Measurements from ENCODE around the gene NAALADL2. TPM values are rescaled to one million over a fixed set of nuclear protein-coding genes. Genes with fewer than 3 reads are reported as not detected.

The NAALADL2 gene
- total RNA-seq, 2 experiments from 2014 or later = not detected

DNA sequence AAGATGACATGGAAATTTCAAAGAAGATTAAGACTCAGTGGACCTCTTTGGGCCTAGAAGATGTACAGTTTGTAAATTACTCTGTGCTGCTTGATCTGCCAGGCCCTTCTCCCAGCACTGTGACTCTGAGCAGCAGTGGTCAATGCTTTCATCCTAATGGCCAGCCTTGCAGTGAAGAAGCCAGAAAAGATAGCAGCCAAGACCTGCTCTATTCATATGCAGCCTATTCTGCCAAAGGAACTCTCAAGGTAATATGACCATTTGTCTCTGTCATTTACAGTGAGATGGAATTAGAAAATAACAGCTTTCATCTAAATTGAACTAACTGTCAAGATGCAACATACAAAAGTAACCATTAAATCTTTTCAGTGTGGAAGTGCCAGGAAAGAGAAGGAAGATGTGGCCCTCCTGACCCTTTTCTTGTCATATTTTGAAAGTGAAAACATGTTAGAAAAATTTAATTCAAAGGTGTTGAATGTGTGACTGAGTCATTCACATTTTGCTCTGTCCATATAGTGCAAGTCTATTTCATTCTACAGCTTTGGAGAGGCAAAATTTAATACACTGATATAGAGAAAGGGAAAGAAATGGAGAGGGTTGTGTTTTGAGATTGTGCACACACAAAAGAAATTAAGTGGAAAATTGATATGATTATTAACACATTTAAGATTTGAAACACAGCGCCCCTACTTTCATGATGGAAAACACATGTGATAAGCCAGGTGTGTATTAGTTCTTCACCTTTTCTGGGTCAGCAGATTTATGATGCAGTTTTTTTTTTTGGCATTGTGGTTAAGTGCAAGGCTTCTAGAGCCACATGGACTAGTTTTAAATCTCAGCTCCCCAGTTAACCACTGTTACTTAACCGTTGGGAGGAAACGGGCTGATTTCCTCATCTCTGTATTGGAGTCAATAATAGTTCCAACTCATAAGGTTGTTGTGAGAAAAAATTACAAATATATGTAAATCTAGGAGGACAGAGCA is 375.1 kb downstream of the NAALADL2 start:
- no peak for DNase-seq
- CTCF ChIA-PET = interaction anchor here (0.6 kb wide), 1 partner anchor 525 kb away, joined by 3 read pairs; no protein-coding TSS in a partner anchor
- H3K36me3 Mint-ChIP-seq (ENCODE audit: low read depth) = no peaks in the 10 kb centered on the region
- no peaks in the 10 kb centered on the region for H3K9me3 Mint-ChIP-seq
- POLR2A ChIA-PET = no interaction called here
- H3K4me3 Mint-ChIP-seq = no peak overlapping the region
- H3K4me1 Mint-ChIP-seq = no peaks in the 10 kb centered on the region
- no peak overlapping the region for H3K27ac Mint-ChIP-seq
- H3K27me3 Mint-ChIP-seq = no peaks in the 10 kb centered on the region

DNA sequence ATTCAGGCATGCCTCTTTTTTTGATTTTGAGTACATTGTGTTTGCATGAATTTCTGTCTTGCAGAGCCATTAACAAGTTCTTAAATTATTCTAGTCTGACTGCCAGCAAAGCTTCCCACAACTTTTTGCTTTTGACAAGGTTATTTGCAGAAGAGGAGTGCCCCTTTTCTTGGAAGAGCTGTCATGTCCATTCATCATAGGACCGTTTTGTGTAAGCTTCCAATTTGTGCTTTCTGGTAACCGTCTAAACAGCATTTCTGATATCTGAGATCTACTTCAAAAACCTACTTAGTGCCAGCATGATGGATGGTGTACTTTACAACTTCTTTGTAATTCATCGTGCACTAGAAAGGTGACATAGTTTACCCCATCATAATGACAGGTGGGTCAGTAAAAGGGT is 379.7 kb downstream of the NAALADL2 start:
- no peaks in the 10 kb centered on the region for H3K36me3 Mint-ChIP-seq (ENCODE audit: low read depth)
- H3K9me3 Mint-ChIP-seq = no peaks in the 10 kb centered on the region
- no peaks in the 10 kb centered on the region for H3K4me1 Mint-ChIP-seq
- DNase-seq = no peak
- ChIA-PET CTCF (no interaction called here), POLR2A (no interaction called here)
- H3K27me3 Mint-ChIP-seq = no peaks in the 10 kb centered on the region
- H3K4me3 Mint-ChIP-seq = no peak overlapping the region
- H3K27ac Mint-ChIP-seq = no peak overlapping the region

DNA sequence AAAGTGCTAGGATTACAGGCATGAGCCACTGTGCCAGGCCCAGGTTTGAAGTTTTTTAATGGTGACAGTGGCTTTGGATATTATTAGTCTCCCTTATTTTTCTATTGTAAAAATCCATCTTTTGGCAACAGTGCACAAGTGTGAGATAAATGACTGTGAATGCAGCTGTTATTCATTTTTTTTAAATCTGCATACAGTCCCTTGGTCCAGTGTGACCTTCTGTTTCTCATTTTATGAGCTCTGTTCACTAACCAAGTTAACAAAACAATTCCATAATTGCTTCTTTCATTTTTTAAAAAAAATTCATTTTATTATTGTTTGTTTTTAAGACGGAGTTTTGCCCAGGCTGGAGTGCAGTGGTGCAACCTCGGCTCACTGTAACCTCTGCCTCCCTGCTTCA is 381.8 kb downstream of the NAALADL2 start:
- no peak overlapping the region for H3K4me3 Mint-ChIP-seq
- CTCF ChIA-PET = no interaction called here
- no peaks in the 10 kb centered on the region for H3K4me1 Mint-ChIP-seq
- H3K9me3 Mint-ChIP-seq = no peaks in the 10 kb centered on the region
- no peak for DNase-seq
- H3K27me3 Mint-ChIP-seq = no peaks in the 10 kb centered on the region
- POLR2A ChIA-PET = no interaction called here
- no peaks in the 10 kb centered on the region for H3K36me3 Mint-ChIP-seq (ENCODE audit: low read depth)
- H3K27ac Mint-ChIP-seq = no peak overlapping the region

DNA sequence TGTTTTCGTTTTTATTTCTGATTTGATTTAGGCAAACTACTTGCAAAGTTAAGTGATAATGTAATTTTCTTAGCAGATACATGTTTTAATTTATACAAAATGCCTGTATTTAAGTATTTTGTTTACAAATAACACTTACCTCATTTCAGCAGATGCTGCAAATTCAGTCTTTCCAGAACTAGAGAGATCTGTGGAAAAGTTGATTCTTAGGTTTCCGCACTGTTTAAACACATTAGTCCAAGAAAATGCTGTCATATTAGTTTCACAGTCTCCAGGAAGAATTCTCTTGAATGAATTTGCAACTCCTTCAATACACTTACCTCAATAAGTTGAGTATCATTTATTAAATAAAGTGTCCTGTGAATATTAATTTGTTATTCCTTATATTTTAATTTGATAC is 383.1 kb downstream of the NAALADL2 start:
- no peaks in the 10 kb centered on the region for H3K27me3 Mint-ChIP-seq
- H3K4me1 Mint-ChIP-seq = no peaks in the 10 kb centered on the region
- H3K4me3 Mint-ChIP-seq = no peak overlapping the region
- H3K36me3 Mint-ChIP-seq (ENCODE audit: low read depth) = no peaks in the 10 kb centered on the region
- no peak overlapping the region for H3K27ac Mint-ChIP-seq
- CTCF ChIA-PET = no interaction called here
- no peaks in the 10 kb centered on the region for H3K9me3 Mint-ChIP-seq
- POLR2A ChIA-PET = no interaction called here
- no peak for DNase-seq

DNA sequence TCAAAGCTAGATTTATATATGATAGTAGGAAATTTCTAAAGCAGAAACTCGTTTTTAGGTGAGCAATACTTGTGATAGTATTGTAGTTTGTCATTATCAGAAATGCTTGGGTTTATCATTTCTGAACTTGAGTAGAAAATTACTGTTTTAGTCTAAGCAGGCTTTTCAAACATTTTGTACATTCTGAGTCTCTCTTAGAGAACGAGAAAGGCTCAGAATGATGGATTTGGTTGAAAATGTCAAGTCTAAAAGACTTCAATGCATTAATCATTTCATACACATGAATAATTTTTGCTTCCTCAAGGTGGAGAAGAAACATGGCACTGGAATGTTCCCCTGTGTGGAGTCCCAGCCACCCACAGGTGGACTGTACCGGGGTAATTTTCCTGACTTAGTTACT is 387.1 kb downstream of the NAALADL2 start:
- CTCF ChIA-PET = no interaction called here
- H3K4me3 Mint-ChIP-seq = no peak overlapping the region
- H3K9me3 Mint-ChIP-seq = peaks cover under 1% of the 10 kb centered on the region
- H3K27ac Mint-ChIP-seq = no peak overlapping the region
- POLR2A ChIA-PET = no interaction called here
- H3K4me1 Mint-ChIP-seq = no peaks in the 10 kb centered on the region
- no peaks in the 10 kb centered on the region for H3K36me3 Mint-ChIP-seq (ENCODE audit: low read depth)
- no peaks in the 10 kb centered on the region for H3K27me3 Mint-ChIP-seq
- DNase-seq = no peak

DNA sequence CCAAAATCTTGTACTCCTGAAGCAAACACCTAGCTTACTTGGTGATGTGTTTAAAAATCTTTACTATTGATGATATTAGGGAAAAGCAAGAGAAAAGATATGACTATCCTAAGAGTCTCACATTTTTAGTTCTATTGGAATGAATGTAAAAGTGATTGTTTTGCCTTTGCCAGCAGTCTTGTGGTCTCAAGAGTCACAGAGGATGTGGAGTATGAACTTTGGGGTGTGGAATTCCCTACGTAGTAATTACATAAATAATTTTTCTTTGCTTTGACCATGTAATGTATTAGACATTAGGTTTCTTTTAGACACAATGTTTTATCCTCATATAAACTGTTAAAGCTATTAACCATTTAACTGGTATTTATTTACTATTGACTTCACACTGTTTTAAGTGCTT is 387.6 kb downstream of the NAALADL2 start:
- DNase-seq = no peak
- H3K36me3 Mint-ChIP-seq (ENCODE audit: low read depth) = no peaks in the 10 kb centered on the region
- H3K9me3 Mint-ChIP-seq = peaks cover 2% of the 10 kb centered on the region
- H3K27ac Mint-ChIP-seq = no peak overlapping the region
- CTCF ChIA-PET = no interaction called here
- no peak overlapping the region for H3K4me3 Mint-ChIP-seq
- H3K27me3 Mint-ChIP-seq = no peaks in the 10 kb centered on the region
- POLR2A ChIA-PET = no interaction called here
- no peaks in the 10 kb centered on the region for H3K4me1 Mint-ChIP-seq

DNA sequence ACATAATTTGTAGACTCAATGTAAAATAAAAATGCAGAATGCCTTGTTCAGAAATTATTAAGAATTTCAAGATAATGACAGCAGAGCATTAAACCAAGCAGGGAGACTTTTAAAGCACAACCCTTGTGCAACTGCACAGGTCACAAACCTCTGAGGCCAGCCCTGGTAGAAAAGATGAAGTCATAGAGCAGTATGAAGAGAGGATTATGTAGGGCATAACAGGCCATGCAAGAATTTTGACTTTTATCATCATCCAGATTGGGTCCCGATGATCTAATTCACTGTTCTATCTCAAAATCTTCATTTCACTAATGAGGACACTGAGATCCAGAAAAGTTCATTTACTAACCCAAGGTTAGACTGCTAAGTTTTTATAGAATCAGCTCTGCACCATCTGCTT is 388.5 kb downstream of the NAALADL2 start:
- Mint-ChIP-seq H3K4me3 (no peak overlapping the region), H3K27me3 (no peaks in the 10 kb centered on the region), H3K27ac (no peak overlapping the region), H3K36me3 (ENCODE audit: low read depth) (no peaks in the 10 kb centered on the region), H3K4me1 (no peaks in the 10 kb centered on the region), H3K9me3 (peaks cover 2% of the 10 kb centered on the region)
- DNase-seq = no peak
- ChIA-PET CTCF (no interaction called here), POLR2A (no interaction called here)

DNA sequence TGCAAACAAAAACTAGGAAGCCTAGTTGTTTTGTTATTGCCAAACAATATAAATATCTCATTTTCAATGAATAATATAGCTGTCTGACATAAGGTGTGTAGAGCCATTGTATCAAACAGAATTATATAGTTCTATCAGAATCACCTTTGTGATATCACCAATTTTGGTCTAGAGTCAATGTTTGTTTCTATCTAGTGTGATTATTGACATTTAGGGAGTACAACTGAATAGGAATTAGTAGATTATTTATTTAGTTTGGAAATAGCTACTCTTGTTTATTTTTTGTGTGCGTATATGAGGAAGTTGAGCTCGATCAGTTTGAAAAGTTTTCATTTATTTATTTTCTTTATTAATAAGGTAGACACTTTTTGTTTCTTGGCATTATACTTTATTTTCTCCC is 389.7 kb downstream of the NAALADL2 start:
- DNase-seq = no peak
- Mint-ChIP-seq H3K27me3 (no peaks in the 10 kb centered on the region), H3K4me1 (no peaks in the 10 kb centered on the region), H3K4me3 (no peak overlapping the region), H3K27ac (no peak overlapping the region), H3K36me3 (ENCODE audit: low read depth) (no peaks in the 10 kb centered on the region), H3K9me3 (peaks cover 2% of the 10 kb centered on the region)
- ChIA-PET CTCF (no interaction called here), POLR2A (no interaction called here)

DNA sequence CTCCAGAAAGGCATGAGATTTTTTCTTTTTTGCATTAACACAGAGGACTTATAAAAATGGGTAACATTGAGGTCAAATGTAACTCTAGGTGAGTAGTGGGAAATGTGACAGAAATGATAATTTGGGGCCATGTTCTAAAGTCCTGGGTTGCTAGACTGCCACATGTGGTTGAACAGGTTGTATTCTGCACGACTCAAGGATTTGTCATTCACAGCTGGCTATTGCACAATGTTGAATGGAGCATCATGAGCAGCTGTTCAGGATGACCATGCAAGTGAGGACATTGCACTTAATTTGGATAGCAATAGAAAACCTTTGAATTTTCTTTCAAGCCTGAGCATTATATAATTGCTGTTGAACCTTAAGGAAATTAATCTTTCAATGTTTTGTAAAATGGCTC is 396.6 kb downstream of the NAALADL2 start:
- DNase-seq = no peak
- POLR2A ChIA-PET = no interaction called here
- no peak overlapping the region for H3K27ac Mint-ChIP-seq
- H3K9me3 Mint-ChIP-seq = peaks cover 2% of the 10 kb centered on the region
- H3K36me3 Mint-ChIP-seq (ENCODE audit: low read depth) = no peaks in the 10 kb centered on the region
- no peaks in the 10 kb centered on the region for H3K4me1 Mint-ChIP-seq
- no peaks in the 10 kb centered on the region for H3K27me3 Mint-ChIP-seq
- CTCF ChIA-PET = no interaction called here
- no peak overlapping the region for H3K4me3 Mint-ChIP-seq

DNA sequence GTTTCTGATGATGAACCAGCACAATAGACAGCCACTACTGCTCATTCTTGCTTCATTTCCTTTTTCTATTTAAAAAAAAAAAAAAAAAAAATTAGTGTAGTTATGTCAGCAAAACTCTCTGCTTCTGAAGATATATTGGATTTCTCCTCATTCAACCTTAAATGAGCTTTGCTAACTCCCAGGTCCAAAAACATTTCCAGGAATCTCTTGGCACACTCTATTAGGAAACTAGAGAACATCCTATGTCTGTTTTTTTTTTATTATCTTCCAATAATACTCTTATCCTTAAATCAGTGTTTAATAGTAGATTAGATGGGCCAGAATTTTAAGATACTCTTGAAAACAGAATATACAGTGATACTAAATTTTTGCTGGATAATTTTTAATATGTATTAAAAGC is 398.0 kb downstream of the NAALADL2 start:
- POLR2A ChIA-PET = interaction anchor here (0.6 kb wide), 1 partner anchor 161 kb away, joined by 5 read pairs; no protein-coding TSS in a partner anchor
- Mint-ChIP-seq H3K4me1 (no peaks in the 10 kb centered on the region), H3K9me3 (no peaks in the 10 kb centered on the region)

DNA sequence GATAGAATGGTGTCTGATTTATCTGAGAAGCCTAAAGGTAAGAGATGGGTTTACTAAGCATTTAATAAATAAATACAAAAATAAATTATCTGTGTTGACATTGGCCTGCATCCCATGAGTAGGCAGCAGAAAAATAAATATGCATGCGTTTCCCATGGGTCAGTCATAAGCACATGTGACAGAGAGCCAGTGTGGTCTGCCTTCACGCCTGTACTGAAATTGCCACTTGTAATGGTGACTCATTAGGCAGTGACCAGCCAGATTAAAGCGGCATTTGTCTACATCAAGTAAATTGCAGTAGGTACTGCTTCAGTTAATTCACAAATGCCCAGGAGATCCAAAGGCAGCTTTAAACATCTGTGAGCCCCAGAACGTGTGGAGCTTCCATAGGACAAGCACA is 399.6 kb downstream of the NAALADL2 start:
- no peaks in the 10 kb centered on the region for H3K36me3 Mint-ChIP-seq (ENCODE audit: low read depth)
- no peaks in the 10 kb centered on the region for H3K4me1 Mint-ChIP-seq
- H3K27ac Mint-ChIP-seq = no peak overlapping the region
- CTCF ChIA-PET = no interaction called here
- no peak overlapping the region for H3K4me3 Mint-ChIP-seq
- H3K9me3 Mint-ChIP-seq = no peaks in the 10 kb centered on the region
- H3K27me3 Mint-ChIP-seq = no peaks in the 10 kb centered on the region
- DNase-seq = no peak
- POLR2A ChIA-PET = no interaction called here

More for the DNA sequence above, 398.0 kb downstream of the NAALADL2 start:
- Mint-ChIP-seq H3K27me3 (no peaks in the 10 kb centered on the region), H3K4me3 (no peak overlapping the region), H3K27ac (no peak overlapping the region), H3K36me3 (ENCODE audit: low read depth) (no peaks in the 10 kb centered on the region)
- CTCF ChIA-PET = no interaction called here
- no peak for DNase-seq

DNA sequence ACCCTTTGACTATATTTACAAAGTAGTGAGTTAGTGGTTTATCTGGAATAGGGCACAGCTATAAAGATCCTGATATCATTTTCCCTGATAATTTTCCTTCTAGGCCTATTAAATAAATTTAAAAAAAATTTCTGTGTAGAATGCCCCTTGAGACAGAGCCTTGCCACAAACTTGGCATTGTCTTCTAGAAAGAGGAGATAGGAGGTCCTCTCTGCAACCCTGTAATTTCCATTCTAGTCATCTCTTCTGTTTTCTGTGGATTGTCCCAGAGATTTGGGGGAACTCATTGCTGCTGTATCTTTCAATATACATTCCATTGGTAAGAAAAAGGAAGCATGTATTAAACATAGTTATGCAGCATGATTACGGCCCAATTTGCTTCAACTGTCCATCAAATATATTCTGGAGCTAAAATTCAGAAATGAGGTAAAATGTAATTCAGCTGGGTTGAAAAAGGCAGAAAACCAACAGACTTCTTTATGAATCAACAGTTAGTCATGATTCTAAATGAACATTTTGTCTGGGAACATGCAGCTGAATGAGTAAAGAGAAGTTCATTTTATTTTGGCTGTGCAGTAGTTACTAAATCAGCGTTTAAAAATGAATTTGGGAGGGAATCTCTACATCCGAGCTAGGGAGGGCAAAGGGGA is 401.1 kb downstream of the NAALADL2 start:
- H3K9me3 Mint-ChIP-seq = no peaks in the 10 kb centered on the region
- no peaks in the 10 kb centered on the region for H3K36me3 Mint-ChIP-seq (ENCODE audit: low read depth)
- H3K4me3 Mint-ChIP-seq = no peak overlapping the region
- POLR2A ChIA-PET = no interaction called here
- DNase-seq = no peak
- no peak overlapping the region for H3K27ac Mint-ChIP-seq
- no peaks in the 10 kb centered on the region for H3K27me3 Mint-ChIP-seq
- H3K4me1 Mint-ChIP-seq = no peaks in the 10 kb centered on the region
- CTCF ChIA-PET = no interaction called here

DNA sequence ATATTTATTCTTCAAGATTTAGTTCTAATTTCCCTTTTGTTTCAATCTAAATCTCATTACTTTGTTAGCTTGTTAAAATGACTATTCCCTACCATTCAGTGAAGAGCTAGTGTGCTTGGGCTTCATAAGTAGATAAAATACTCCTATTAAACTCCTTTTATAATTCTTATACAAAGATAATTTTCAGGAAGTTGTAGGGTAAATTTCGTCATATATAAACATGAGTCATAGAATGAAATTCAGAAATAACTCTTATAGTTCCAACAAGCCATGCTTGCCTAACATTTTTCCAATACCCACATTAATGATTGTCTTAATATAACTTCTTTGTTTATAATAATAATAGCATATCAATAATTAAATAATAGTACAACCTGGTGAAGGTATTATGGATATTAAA is 407.3 kb downstream of the NAALADL2 start:
- H3K9me3 Mint-ChIP-seq = no peaks in the 10 kb centered on the region
- H3K27me3 Mint-ChIP-seq = no peaks in the 10 kb centered on the region
- no peaks in the 10 kb centered on the region for H3K4me1 Mint-ChIP-seq
- no peaks in the 10 kb centered on the region for H3K36me3 Mint-ChIP-seq (ENCODE audit: low read depth)
- DNase-seq = no peak
- H3K27ac Mint-ChIP-seq = no peak overlapping the region
- POLR2A ChIA-PET = no interaction called here
- CTCF ChIA-PET = no interaction called here
- H3K4me3 Mint-ChIP-seq = no peak overlapping the region

DNA sequence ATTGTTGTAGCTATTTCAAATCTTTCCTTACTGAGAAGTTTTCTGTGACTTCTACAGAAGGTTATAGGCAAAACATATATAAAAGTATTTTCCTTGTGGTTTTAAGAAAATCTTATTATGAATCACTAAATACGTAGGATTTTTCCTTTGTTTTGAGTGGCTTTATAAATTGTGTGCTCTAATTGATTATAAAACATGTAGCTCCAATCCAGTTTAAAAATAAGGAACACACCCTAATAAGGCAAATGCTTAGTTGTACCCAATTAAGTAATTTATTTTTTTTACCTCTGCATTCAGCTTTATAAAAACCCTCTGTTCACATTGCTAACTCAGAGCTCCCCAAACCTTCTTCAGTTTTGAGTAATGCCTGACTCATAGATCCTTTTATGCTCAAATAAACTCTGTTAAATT is 408.0 kb downstream of the NAALADL2 start:
- Mint-ChIP-seq H3K36me3 (ENCODE audit: low read depth) (no peaks in the 10 kb centered on the region), H3K4me1 (no peaks in the 10 kb centered on the region), H3K27me3 (no peaks in the 10 kb centered on the region), H3K27ac (no peak overlapping the region), H3K9me3 (no peaks in the 10 kb centered on the region), H3K4me3 (no peak overlapping the region)
- ChIA-PET POLR2A (no interaction called here), CTCF (no interaction called here)
- no peak for DNase-seq
